Endothelial cell of umbilical vein (primary cell): ENCODE measurements around the gene ULBP3. TPM values are rescaled to one million over a fixed set of nuclear protein-coding genes. Genes with fewer than 3 reads are reported as not detected.

Experiments
- BruUV-seq: library from RNA; stranded (reverse); fragments of 400-500 nt; replicated peaks from 2 replicates; lab custom pipeline; 2021; lab: Mats Ljungman, UMichigan
- CTCF ChIA-PET: fragments of 300-600, 350-600 bp; sonication (Branson Sonifier 250); formaldehyde crosslinking; loops from one replicate; lab custom pipeline; 2021; ENCODE audit warnings: antibody characterized with exemption, inconsistent platforms; lab: Charles Lee
- POLR2A ChIA-PET: fragments of 300-600, 350-600 bp; sonication (Branson Sonifier 250); formaldehyde crosslinking; loops from one replicate; lab custom pipeline; 2021; ENCODE audit warnings: antibody characterized with exemption, inconsistent platforms; lab: Charles Lee
- DNase-seq: peaks from one replicate; pipeline ENCODE4 v3.0.0-alpha.2; 2011; ENCODE audit warnings: low read depth, low spot score
- FAIRE-seq: peaks from 2 replicates; lab custom pipeline; 2011; peaks lifted over from hg19 to GRCh38; lab: Jason Lieb, UNC
- H2AFZ ChIP-seq: 2 replicates; pipeline ENCODE4 v1.6.0; 2012; ENCODE audit warnings: low read depth, low read length, control low read depth, inconsistent platforms
- H3K27ac ChIP-seq: 2 replicates; pipeline ENCODE4 v1.5.1; 2011; ENCODE audit warnings: low read depth, mild to moderate bottlenecking, control low read depth, low read length, moderate library complexity; ENCODE audit not compliant: insufficient read depth
- H3K27me3 ChIP-seq, 2 experiments: 2 replicates each; pipeline versions ENCODE4 v1.6.0 to v1.6.1; 2011; ENCODE audit warnings: low read length in 2 of 2, mixed read lengths in 1 of 2; ENCODE audit not compliant: control insufficient read depth in 2 of 2, insufficient read depth in 2 of 2
- H3K36me3 ChIP-seq, 2 experiments: 2 replicates in 1 of 2; 3 replicates in 1 of 2; pipeline ENCODE4 v1.5.1; 2011; ENCODE audit warnings: low read length in 2 of 2, mild to moderate bottlenecking in 1 of 2, moderate library complexity in 1 of 2; ENCODE audit not compliant: control insufficient read depth in 2 of 2, insufficient read depth in 2 of 2; ENCODE audit errors: extremely low read depth in 1 of 2
- H3K4me1 ChIP-seq: 3 replicates; pipeline ENCODE4 v1.5.1; 2011; ENCODE audit warnings: mild to moderate bottlenecking, low read length; ENCODE audit not compliant: control insufficient read depth, insufficient read depth; ENCODE audit errors: extremely low read depth
- H3K4me2 ChIP-seq: 2 replicates; pipeline ENCODE4 v1.6.1; 2011; ENCODE audit warnings: low read length, control low read depth, mixed read lengths; ENCODE audit not compliant: insufficient read depth
- H3K4me3 ChIP-seq, 3 experiments: fragments of 200-600 bp in 1 of 3; sonication (generic), shearing (Covaris generic) in 1 of 3; replicated peaks in 1 of 3; 2 replicates each; pipeline ENCODE4 v1.5.1; 2011 to 2016; ENCODE audit warnings: control low read depth in 3 of 3, low read length in 3 of 3, mild to moderate bottlenecking in 2 of 3, inconsistent platforms in 1 of 3, low read depth in 1 of 3, moderate library complexity in 1 of 3; ENCODE audit not compliant: insufficient read depth in 1 of 3
- H3K79me2 ChIP-seq: 2 replicates; pipeline ENCODE4 v1.6.0; 2012; ENCODE audit warnings: low read length, inconsistent platforms; ENCODE audit not compliant: control insufficient read depth, insufficient read depth
- H3K9ac ChIP-seq: replicated peaks from 2 replicates; pipeline ENCODE3; 2011; ENCODE audit warnings: low read length, control low read depth; ENCODE audit not compliant: insufficient read depth; ENCODE audit errors: extremely low read depth
- H3K9me1 ChIP-seq: replicated peaks from 3 replicates; pipeline ENCODE4 v1.6.0; 2011; ENCODE audit warnings: mild to moderate bottlenecking, low read length; ENCODE audit not compliant: control insufficient read depth, insufficient read depth; ENCODE audit errors: extremely low read depth
- H3K9me3 ChIP-seq: replicated peaks from 2 replicates; pipeline ENCODE4 v1.5.1; 2012; ENCODE audit warnings: low read length, inconsistent platforms; ENCODE audit not compliant: control insufficient read depth, insufficient read depth
- H4K20me1 ChIP-seq: replicated peaks from 2 replicates; pipeline ENCODE3; 2011; ENCODE audit warnings: mild to moderate bottlenecking, low read length; ENCODE audit not compliant: control insufficient read depth, insufficient read depth; ENCODE audit errors: extremely low read depth
- EZH2 ChIP-seq: IDR thresholded peaks from 2 replicates; pipeline ENCODE4 v1.6.1; 2012; ENCODE audit warnings: borderline replicate concordance, low read depth, mild to moderate bottlenecking, moderate library complexity, low read length, inconsistent platforms; ENCODE audit not compliant: severe bottlenecking
- FOS ChIP-seq: IDR thresholded peaks from 2 replicates; pipeline ENCODE4 v1.6.1; 2011; ENCODE audit warnings: mild to moderate bottlenecking, low read length, moderate library complexity, borderline replicate concordance; ENCODE audit not compliant: insufficient read depth
- GATA2 ChIP-seq: IDR thresholded peaks from 2 replicates; pipeline ENCODE4 v1.7.0; 2011; ENCODE audit warnings: low read depth, mild to moderate bottlenecking, moderate library complexity, mixed read lengths, low read length; ENCODE audit not compliant: insufficient read length, insufficient read depth
- JUN ChIP-seq: IDR thresholded peaks from 2 replicates; pipeline ENCODE4 v1.6.1; 2011; ENCODE audit warnings: borderline replicate concordance, low read depth; ENCODE audit not compliant: insufficient read length, insufficient read depth
- MYC ChIP-seq: IDR thresholded peaks from one replicate; pipeline ENCODE4 v1.6.1; 2011; ENCODE audit warnings: mild to moderate bottlenecking, low read depth, low read length
- POLR2A ChIP-seq: IDR thresholded peaks from 2 replicates; pipeline ENCODE4 v1.6.1; 2012; ENCODE audit warnings: low read depth, mild to moderate bottlenecking, control low read depth, low read length
- POLR2AphosphoS5 ChIP-seq: IDR thresholded peaks from 2 replicates; pipeline ENCODE4 v1.6.1; 2012; ENCODE audit warnings: low read depth, mild to moderate bottlenecking, control low read depth, low read length, moderate library complexity; ENCODE audit not compliant: insufficient read depth
- dilution Hi-C: fragments of 300-500 bp; cut with MboI; formaldehyde crosslinking; loops from one replicate; pipeline ENCODE4 v1.15.0; 2019; ENCODE audit warnings: low sequenced_read_pairs; ENCODE audit not compliant: extremely low pct_ligation_motif_present
- intact Hi-C: fragments of 100-400 bp; cut with micrococcal nuclease; formaldehyde crosslinking; loops from one replicate; pipeline ENCODE4 v1.10.0; 2022
- polyA plus RNA-seq, 4 experiments: library from polyadenylated mRNA; depleted of rRNA in 3 of 4; stranded (reverse) in 3 of 4; unstranded in 1 of 4; fragments of >200 nt; gene quantifications; 2 replicates each; pipeline versions ENCODE4 v1.2.1 to v1.2.3, GENCODE V29; 2011 to 2012; ENCODE audit warnings: missing spikeins in 1 of 4
- total RNA-seq: library from RNA; stranded (reverse); gene quantifications from 2 replicates; pipeline ENCODE4 v1.2.3, GENCODE V29; 2021
- TF ChIP-seq, protein P1 (sequence below), 2 donors: IDR thresholded peaks; 1 replicate in 1 of 2; 2 replicates in 1 of 2; pipeline ENCODE4 v1.5.1; 2011; ENCODE audit warnings: low read length in 2 of 2, mild to moderate bottlenecking in 2 of 2, moderate library complexity in 2 of 2, control low read depth in 1 of 2, inconsistent platforms in 1 of 2, low read depth in 1 of 2; ENCODE audit not compliant: insufficient read depth in 1 of 2; ENCODE audit errors: extremely low read depth in 1 of 2
- TF ChIP-seq, protein P2 (sequence below): IDR thresholded peaks from 2 replicates; pipeline ENCODE4 v1.6.1; 2011; ENCODE audit not compliant: insufficient read depth, insufficient read length

The ULBP3 gene
- total and polyA plus RNA-seq, 2 donors (not counting 3 experiments of a cell fraction or from before 2014, with no cell fraction given): 7.1 to 12.8 TPM

DNA sequence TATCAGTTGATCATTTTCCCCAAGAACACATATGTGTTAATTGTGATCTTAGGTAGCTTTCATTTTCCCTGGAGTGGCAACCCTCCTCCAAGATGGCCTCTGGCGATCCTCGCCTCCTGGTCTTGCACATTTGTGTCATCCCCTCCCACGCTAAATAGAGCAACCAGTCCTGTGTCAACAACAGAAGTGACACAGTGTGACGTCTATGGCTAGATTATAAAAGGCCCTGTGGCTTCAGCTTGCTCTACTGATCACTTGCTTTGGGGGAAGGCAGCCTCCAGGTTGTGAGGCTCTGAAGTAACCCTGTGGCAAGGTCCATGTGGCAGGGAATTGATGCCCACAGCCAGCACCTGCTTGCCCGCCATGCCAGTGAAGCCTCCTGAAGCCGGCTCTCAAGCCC, 43.3 kb upstream of the ULBP3 start:
- no peaks in the 10 kb centered on the region for H3K79me2 ChIP-seq
- no peaks in the 10 kb centered on the region for H4K20me1 ChIP-seq
- FAIRE-seq (no peak), DNase-seq (no peak)
- no peak overlapping the region for H3K4me2 ChIP-seq
- H3K9me1 ChIP-seq: no peaks in the 10 kb centered on the region
- no peak overlapping the region for H3K27ac ChIP-seq
- H3K27me3 ChIP-seq: no peaks in the 10 kb centered on the region
- TF ChIP-seq, protein P1, sequence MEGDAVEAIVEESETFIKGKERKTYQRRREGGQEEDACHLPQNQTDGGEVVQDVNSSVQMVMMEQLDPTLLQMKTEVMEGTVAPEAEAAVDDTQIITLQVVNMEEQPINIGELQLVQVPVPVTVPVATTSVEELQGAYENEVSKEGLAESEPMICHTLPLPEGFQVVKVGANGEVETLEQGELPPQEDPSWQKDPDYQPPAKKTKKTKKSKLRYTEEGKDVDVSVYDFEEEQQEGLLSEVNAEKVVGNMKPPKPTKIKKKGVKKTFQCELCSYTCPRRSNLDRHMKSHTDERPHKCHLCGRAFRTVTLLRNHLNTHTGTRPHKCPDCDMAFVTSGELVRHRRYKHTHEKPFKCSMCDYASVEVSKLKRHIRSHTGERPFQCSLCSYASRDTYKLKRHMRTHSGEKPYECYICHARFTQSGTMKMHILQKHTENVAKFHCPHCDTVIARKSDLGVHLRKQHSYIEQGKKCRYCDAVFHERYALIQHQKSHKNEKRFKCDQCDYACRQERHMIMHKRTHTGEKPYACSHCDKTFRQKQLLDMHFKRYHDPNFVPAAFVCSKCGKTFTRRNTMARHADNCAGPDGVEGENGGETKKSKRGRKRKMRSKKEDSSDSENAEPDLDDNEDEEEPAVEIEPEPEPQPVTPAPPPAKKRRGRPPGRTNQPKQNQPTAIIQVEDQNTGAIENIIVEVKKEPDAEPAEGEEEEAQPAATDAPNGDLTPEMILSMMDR (IDR thresholded peaks at IDR 0.05; ENCODE audit: extremely low read depth in 1 of 2, insufficient read depth in 1 of 2, low read depth in 1 of 2, low read length in 2 of 2): no peak
- no peak for TF ChIP-seq JUN
- TF ChIP-seq FOS: no peak
- no peak for TF ChIP-seq POLR2A
- no peak for TF ChIP-seq EZH2
- TF ChIP-seq, protein P2, sequence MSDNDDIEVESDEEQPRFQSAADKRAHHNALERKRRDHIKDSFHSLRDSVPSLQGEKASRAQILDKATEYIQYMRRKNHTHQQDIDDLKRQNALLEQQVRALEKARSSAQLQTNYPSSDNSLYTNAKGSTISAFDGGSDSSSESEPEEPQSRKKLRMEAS: no peak
- no peak for TF ChIP-seq MYC
- TF ChIP-seq POLR2AphosphoS5: no peak
- TF ChIP-seq GATA2: no peak
- H2AFZ ChIP-seq: no peak overlapping the region
- H3K4me1 ChIP-seq: no peaks in the 10 kb centered on the region
- POLR2A ChIA-PET: no interaction called here
- CTCF ChIA-PET: interaction anchor here (0.9 to 1.2 kb wide), 2 partner anchors 9 to 30 kb away, joined by 3 read pairs; no protein-coding TSS in a partner anchor
- no peak overlapping the region for H3K9ac ChIP-seq
- dilution Hi-C loops: no loop called here
- no peaks in the 10 kb centered on the region for H3K36me3 ChIP-seq
- no peak overlapping the region for H3K4me3 ChIP-seq
- no TSS peak for BruUV-seq
- no peaks in the 10 kb centered on the region for H3K9me3 ChIP-seq
- intact Hi-C loops: no loop called here
